Measurements from ENCODE around the gene SNU13. TPM values are rescaled to one million over a fixed set of nuclear protein-coding genes. Genes with fewer than 3 reads are reported as not detected.

The SNU13 gene
- total and polyA plus RNA-seq, 2 experiments from 2014 or later: 119 to 245 TPM

GRCh38 chr22:41681616-41682015 lies 7.1 kb downstream of the SNU13 start:
- H3K27ac ChIP-seq: peak overlapping the region; percentile 96
- peak overlapping the region; percentile 31 for H3K4me3 ChIP-seq
- H3K9me3 ChIP-seq (ENCODE audit: low read depth): no peaks in the 10 kb centered on the region
- peaks cover 91% of the 10 kb centered on the region for H3K79me2 ChIP-seq
- no peak for DNase-seq (ENCODE audit: low spot score)
- no peaks in the 10 kb centered on the region for H3K36me3 ChIP-seq (replicated peaks; ENCODE audit: insufficient read depth, low read depth)
- TF ChIP-seq, protein P1, sequence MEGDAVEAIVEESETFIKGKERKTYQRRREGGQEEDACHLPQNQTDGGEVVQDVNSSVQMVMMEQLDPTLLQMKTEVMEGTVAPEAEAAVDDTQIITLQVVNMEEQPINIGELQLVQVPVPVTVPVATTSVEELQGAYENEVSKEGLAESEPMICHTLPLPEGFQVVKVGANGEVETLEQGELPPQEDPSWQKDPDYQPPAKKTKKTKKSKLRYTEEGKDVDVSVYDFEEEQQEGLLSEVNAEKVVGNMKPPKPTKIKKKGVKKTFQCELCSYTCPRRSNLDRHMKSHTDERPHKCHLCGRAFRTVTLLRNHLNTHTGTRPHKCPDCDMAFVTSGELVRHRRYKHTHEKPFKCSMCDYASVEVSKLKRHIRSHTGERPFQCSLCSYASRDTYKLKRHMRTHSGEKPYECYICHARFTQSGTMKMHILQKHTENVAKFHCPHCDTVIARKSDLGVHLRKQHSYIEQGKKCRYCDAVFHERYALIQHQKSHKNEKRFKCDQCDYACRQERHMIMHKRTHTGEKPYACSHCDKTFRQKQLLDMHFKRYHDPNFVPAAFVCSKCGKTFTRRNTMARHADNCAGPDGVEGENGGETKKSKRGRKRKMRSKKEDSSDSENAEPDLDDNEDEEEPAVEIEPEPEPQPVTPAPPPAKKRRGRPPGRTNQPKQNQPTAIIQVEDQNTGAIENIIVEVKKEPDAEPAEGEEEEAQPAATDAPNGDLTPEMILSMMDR (IDR thresholded peaks at IDR 0.05; ENCODE audit: poor library complexity): no peak
- TF ChIP-seq EZH2 (IDR thresholded peaks at IDR 0.05; ENCODE audit: borderline replicate concordance) (no peak), EZH2phosphoT487 (IDR thresholded peaks at IDR 0.05; ENCODE audit: low read depth, severe bottlenecking, unreplicated experiment) (no peak)
- no peaks in the 10 kb centered on the region for H3K4me1 ChIP-seq (ENCODE audit: insufficient read depth)
- peak overlapping the region; percentile 77 for H3K4me2 ChIP-seq
- H3K27me3 ChIP-seq: no peaks in the 10 kb centered on the region
- no peaks in the 10 kb centered on the region for H4K20me1 ChIP-seq (ENCODE audit: insufficient read depth, poor library complexity, severe bottlenecking)
- no peaks in the 10 kb centered on the region for H3K9me2 ChIP-seq (replicated peaks; ENCODE audit: insufficient read depth)
- WGBS (ENCODE audit: low lambda C conversion rate, missing lambda C conversion rate): 69% methylated on average over 14 of the region's 14 CpGs
- peak overlapping the region; percentile 43 for H2AFZ ChIP-seq

DNA sequence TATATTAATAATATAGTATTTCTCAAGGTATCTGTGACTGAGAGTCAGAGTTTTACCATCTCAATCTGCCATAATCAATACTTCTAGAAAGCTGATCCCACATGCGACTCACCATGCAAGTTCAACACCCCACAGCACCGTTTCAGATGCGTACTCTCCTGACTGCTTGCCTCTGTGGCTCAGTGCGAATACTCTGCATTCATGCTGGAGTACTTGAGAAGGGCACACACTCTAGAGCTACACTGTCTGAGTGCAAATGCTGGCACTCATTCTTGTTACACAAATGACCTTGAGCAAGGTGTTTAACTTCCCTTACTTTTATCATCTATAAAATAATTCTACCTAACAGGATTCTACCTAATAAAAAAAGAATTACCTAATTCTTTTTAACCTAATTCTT lies 12.5 kb downstream of the SNU13 start:
- no peaks in the 10 kb centered on the region for H3K9me2 ChIP-seq (replicated peaks; ENCODE audit: insufficient read depth)
- H3K4me1 ChIP-seq (ENCODE audit: insufficient read depth): no peaks in the 10 kb centered on the region
- WGBS (ENCODE audit: low lambda C conversion rate, missing lambda C conversion rate): 96% methylated on average over 4 of the region's 4 CpGs
- no peaks in the 10 kb centered on the region for H3K9me3 ChIP-seq (ENCODE audit: low read depth)
- H2AFZ ChIP-seq: no peak overlapping the region
- H3K79me2 ChIP-seq: peaks cover 40% of the 10 kb centered on the region
- H3K4me3 ChIP-seq: no peak overlapping the region
- TF ChIP-seq EZH2phosphoT487 (IDR thresholded peaks at IDR 0.05; ENCODE audit: low read depth, severe bottlenecking, unreplicated experiment) (no peak), EZH2 (IDR thresholded peaks at IDR 0.05; ENCODE audit: borderline replicate concordance) (no peak)
- TF ChIP-seq, protein P1 (IDR thresholded peaks at IDR 0.05; ENCODE audit: poor library complexity): no peak
- H3K36me3 ChIP-seq (replicated peaks; ENCODE audit: insufficient read depth, low read depth): no peaks in the 10 kb centered on the region
- no peak for DNase-seq (ENCODE audit: low spot score)
- H3K27me3 ChIP-seq: no peaks in the 10 kb centered on the region
- H3K4me2 ChIP-seq: no peak overlapping the region
- H3K27ac ChIP-seq: no peak overlapping the region
- H4K20me1 ChIP-seq (ENCODE audit: insufficient read depth, poor library complexity, severe bottlenecking): no peaks in the 10 kb centered on the region

DNA sequence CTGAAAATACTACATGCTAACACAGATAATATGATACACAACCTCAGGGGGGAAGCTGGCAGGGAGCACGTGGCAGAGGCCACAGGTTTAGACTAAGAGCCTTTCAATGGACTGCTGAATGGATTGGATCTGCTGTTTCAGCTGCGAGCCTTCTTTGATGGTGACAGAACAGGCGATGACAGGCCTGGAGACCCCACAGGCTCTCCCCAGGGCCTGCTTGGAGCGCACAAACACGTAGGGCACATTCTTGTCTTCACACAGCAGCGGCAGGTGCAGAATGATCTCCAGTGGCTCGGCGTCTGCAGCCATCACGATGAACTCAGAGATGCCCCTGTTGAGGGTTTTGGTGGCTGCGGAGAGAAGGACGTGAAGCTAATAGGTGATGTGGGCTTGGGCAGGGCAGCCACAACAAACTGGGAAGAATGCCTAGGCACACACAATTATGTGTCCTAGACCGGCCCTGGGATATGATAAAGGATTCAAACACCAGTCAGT lies 13.8 kb downstream of the SNU13 start:
- Histone ChIP-seq H3K27ac (no peak overlapping the region), H3K4me1 (ENCODE audit: insufficient read depth) (no peaks in the 10 kb centered on the region), H3K27me3 (no peaks in the 10 kb centered on the region), H3K79me2 (peaks cover 27% of the 10 kb centered on the region), H3K9me3 (ENCODE audit: low read depth) (no peaks in the 10 kb centered on the region), H3K9me2 (replicated peaks; ENCODE audit: insufficient read depth) (no peaks in the 10 kb centered on the region), H4K20me1 (ENCODE audit: insufficient read depth, poor library complexity, severe bottlenecking) (no peaks in the 10 kb centered on the region), H3K4me3 (no peak overlapping the region), H3K36me3 (replicated peaks; ENCODE audit: insufficient read depth, low read depth) (no peaks in the 10 kb centered on the region), H2AFZ (no peak overlapping the region), H3K4me2 (no peak overlapping the region)
- no peak for TF ChIP-seq EZH2 (IDR thresholded peaks at IDR 0.05; ENCODE audit: borderline replicate concordance)
- no peak for TF ChIP-seq EZH2phosphoT487 (IDR thresholded peaks at IDR 0.05; ENCODE audit: low read depth, severe bottlenecking, unreplicated experiment)
- TF ChIP-seq, protein P1 (IDR thresholded peaks at IDR 0.05; ENCODE audit: poor library complexity): no peak
- DNase-seq (ENCODE audit: low spot score): no peak
- 92% methylated on average over 12 of the region's 12 CpGs for WGBS (ENCODE audit: low lambda C conversion rate, missing lambda C conversion rate)
